Tibial nerve (tissue), 4 donors: ENCODE measurements around the gene SV2B. TPM values are rescaled to one million over a fixed set of nuclear protein-coding genes. Genes with fewer than 3 reads are reported as not detected.
A peak's percentile ranks its signal among the peaks of the same experiment; 100 is the strongest.

Source experiments
- DNase-seq, 2 donors: peaks; one replicate each; pipeline ENCODE4 v3.0.0-alpha.2; 2019; ENCODE audit warnings: low spot score in 2 of 2
- H3K27ac ChIP-seq, 4 donors: fragments of 200-600 bp; sonication (generic) in 3 of 4; one replicate each; pipeline ENCODE4 v1.5.1; 2017 to 2019; ENCODE audit warnings: mild to moderate bottlenecking in 1 of 4
- H3K27me3 ChIP-seq, 2 donors: fragments of 200-600 bp; sonication (generic) in 1 of 2; one replicate each; pipeline versions ENCODE4 v1.5.1 to v1.6.0; 2017 to 2019
- H3K36me3 ChIP-seq, 3 donors: fragments of 200-600 bp; sonication (generic); one replicate each; pipeline ENCODE4 v1.5.1; 2018 to 2019
- H3K4me1 ChIP-seq, 4 donors: fragments of 200-600 bp; sonication (generic) in 3 of 4; one replicate each; pipeline ENCODE4 v1.5.1; 2017 to 2019
- H3K4me3 ChIP-seq, 4 donors: fragments of 200-600 bp; sonication (generic) in 3 of 4; one replicate each; pipeline ENCODE4 v1.5.1; 2017 to 2019; ENCODE audit warnings: mild to moderate bottlenecking in 1 of 4, moderate library complexity in 1 of 4
- H3K9me3 ChIP-seq, 4 donors: fragments of 200-600 bp; sonication (generic) in 3 of 4; one replicate each; pipeline ENCODE4 v1.5.1; 2017 to 2019
- CTCF ChIP-seq, 5 experiments: fragments of 200-600 bp in 3 of 5; fragments of 450-650 bp in 2 of 5; sonication (generic) in 3 of 5; IDR thresholded peaks; one replicate each; pipeline ENCODE4 v1.5.1; 2016 to 2019; ENCODE audit warnings: antibody characterized with exemption in 5 of 5, mild to moderate bottlenecking in 3 of 5, moderate library complexity in 2 of 5
- EP300 ChIP-seq, 2 donors: sonication (generic); formaldehyde crosslinking; IDR thresholded peaks; one replicate each; pipeline ENCODE4 v1.6.1; 2017; ENCODE audit warnings: antibody characterized with exemption in 2 of 2, mild to moderate bottlenecking in 1 of 2
- POLR2A ChIP-seq, 2 donors: fragments of 450-650 bp; IDR thresholded peaks; one replicate each; pipeline ENCODE4 v1.6.1; 2017; ENCODE audit warnings: antibody characterized with exemption in 2 of 2, mild to moderate bottlenecking in 2 of 2, moderate library complexity in 2 of 2
- WGBS, 2 donors: methylation state at CpG; one replicate each; pipeline ENCODE4 v1.1.5; 2018; 5-methylcytosine and 5-hydroxymethylcytosine counted together
- total RNA-seq, 4 donors: library from RNA; depleted of rRNA; stranded (reverse); fragments of >200 nt; gene quantifications; one replicate each; pipeline ENCODE4 v1.1.0, GENCODE V29; 2016

SV2B gene
- total RNA-seq, 4 donors from 2014 or later, result 8.3 to 20.5 (median 17.1) TPM

- 55 to 60% methylated on average over 12 of the region's 12 CpGs for WGBS, 2 donors
- DNase-seq, result no peak
- peaks cover 0 to 18% (median 7%) of the 10 kb centered on the region in 4 donors for H3K4me1 ChIP-seq
- no peaks in the 10 kb centered on the region for H3K9me3 ChIP-seq
- TF ChIP-seq EP300 (IDR thresholded peaks at IDR 0.05), result no peak
- TF ChIP-seq CTCF (IDR thresholded peaks at IDR 0.05), result no peak
- TF ChIP-seq POLR2A (IDR thresholded peaks at IDR 0.05), result no peak
- no peak overlapping the region for H3K4me3 ChIP-seq
- H3K36me3 ChIP-seq, result no peaks in the 10 kb centered on the region
- no peaks in the 10 kb centered on the region for H3K27me3 ChIP-seq
- peak overlapping the region in 2 of 4 donors; percentile 42 to 53 for H3K27ac ChIP-seq
Observed at GRCh38 chr15:91118817-91119590, 18.9 kb downstream of the SV2B start.

GRCh38 chr15:91122296-91122695, 22.2 kb downstream of the SV2B start:
- H3K4me1 ChIP-seq, result peaks cover 0 to 9% (median 2%) of the 10 kb centered on the region in 4 donors
- H3K36me3 ChIP-seq, result no peaks in the 10 kb centered on the region
- no peaks in the 10 kb centered on the region for H3K27me3 ChIP-seq
- no peaks in the 10 kb centered on the region for H3K9me3 ChIP-seq
- no peak for DNase-seq
- 55 to 74% methylated on average over 1 of the region's 1 CpG for WGBS, 2 donors
- H3K27ac ChIP-seq, result no peak overlapping the region
- no peak overlapping the region for H3K4me3 ChIP-seq
- TF ChIP-seq CTCF (IDR thresholded peaks at IDR 0.05), result no peak
- TF ChIP-seq EP300 (IDR thresholded peaks at IDR 0.05), result no peak
- TF ChIP-seq POLR2A (IDR thresholded peaks at IDR 0.05), result no peak

DNA sequence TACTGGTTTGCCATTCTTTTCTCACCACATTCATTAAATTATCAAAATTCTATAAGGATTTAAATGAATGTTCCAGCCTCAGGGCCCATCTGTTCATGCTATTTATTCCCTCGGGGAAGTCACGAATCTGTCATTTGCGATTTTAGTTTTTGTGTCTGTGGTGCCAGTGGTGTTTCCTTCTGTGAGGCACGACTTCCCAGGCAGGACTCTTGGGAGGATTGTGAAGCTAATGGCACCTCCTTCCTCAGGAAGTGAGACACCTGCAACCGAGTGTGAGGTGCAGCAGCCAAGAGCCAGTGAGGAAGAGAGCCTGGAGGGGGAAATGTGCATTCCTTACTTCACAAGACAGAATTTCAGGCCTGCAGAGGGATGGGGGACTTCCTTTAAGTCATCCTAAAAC, 24.1 kb downstream of the SV2B start:
- 39 to 49% methylated on average over 5 of the region's 5 CpGs for WGBS, 2 donors
- Histone ChIP-seq H3K4me3 (no peak overlapping the region), H3K27ac (no peak overlapping the region), H3K9me3 (no peaks in the 10 kb centered on the region), H3K4me1 (peaks cover 0 to 4% (median 0%) of the 10 kb centered on the region in 4 donors), H3K27me3 (no peaks in the 10 kb centered on the region), H3K36me3 (no peaks in the 10 kb centered on the region)
- DNase-seq, result no peak
- TF ChIP-seq EP300 (IDR thresholded peaks at IDR 0.05) (no peak), POLR2A (IDR thresholded peaks at IDR 0.05) (no peak), CTCF (IDR thresholded peaks at IDR 0.05) (no peak)

DNA sequence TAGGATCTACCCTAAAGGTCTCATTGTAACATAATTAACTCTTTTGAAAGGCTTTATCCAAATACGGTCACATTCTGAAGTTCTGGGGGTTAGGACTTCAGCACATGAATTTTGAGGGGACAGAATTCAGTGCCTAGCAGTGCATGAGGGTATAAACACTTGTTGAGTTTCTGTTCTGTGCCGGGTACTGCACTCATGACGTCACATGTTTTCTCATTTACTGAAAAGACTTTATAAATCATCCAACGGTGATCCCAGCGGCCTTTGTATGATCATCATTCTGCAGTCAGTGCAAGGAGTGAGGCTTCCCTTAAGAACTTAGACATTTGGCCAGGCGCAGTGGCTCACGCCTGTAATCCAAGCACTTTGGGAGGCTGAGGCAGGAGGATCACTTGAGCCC, 25.1 kb downstream of the SV2B start:
- TF ChIP-seq POLR2A (IDR thresholded peaks at IDR 0.05) (no peak), CTCF (IDR thresholded peaks at IDR 0.05) (no peak), EP300 (IDR thresholded peaks at IDR 0.05) (no peak)
- DNase-seq, result no peak
- 79 to 86% methylated on average over 7 of the region's 7 CpGs for WGBS, 2 donors
- no peaks in the 10 kb centered on the region for H3K36me3 ChIP-seq
- H3K9me3 ChIP-seq, result no peaks in the 10 kb centered on the region
- H3K4me1 ChIP-seq, result peaks cover 0 to 3% (median 0%) of the 10 kb centered on the region in 4 donors
- H3K4me3 ChIP-seq, result no peak overlapping the region
- H3K27ac ChIP-seq, result no peak overlapping the region
- no peaks in the 10 kb centered on the region for H3K27me3 ChIP-seq

DNA sequence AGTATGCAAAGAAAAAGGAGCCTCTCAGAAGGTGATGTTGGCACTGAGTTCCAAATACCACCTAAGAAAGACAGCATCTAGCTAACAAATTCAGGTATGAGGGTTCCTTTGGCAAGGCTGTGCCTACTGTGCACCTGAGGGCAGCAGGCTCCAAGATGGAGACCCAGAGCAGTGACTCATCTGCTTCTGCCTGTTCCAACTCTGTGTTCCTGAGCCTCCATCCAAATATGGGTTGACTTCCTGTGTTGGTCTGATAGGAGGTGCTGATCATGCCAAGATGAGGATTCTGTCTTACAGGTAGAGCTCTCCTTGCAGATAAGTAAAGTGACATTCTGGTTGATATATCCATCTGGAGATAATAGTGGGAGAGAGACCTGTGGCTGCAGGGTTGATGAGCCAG, 26.0 kb downstream of the SV2B start:
- DNase-seq, result no peak
- peak overlapping the region in 1 of 4 donors; percentile 36 for H3K27ac ChIP-seq
- no peaks in the 10 kb centered on the region for H3K36me3 ChIP-seq
- H3K27me3 ChIP-seq, result no peaks in the 10 kb centered on the region
- no peaks in the 10 kb centered on the region for H3K9me3 ChIP-seq
- TF ChIP-seq POLR2A (IDR thresholded peaks at IDR 0.05) (no peak), EP300 (IDR thresholded peaks at IDR 0.05) (no peak), CTCF (IDR thresholded peaks at IDR 0.05) (no peak)
- no peak overlapping the region for H3K4me3 ChIP-seq
- H3K4me1 ChIP-seq, result peaks cover 0 to 3% (median 0%) of the 10 kb centered on the region in 4 donors
